HepG2 (cell line): ENCODE data around the gene ZNF189. TPM values are rescaled to one million over a fixed set of nuclear protein-coding genes. Genes with fewer than 3 reads are reported as not detected.
A peak's percentile ranks its signal among the peaks of the same experiment; 100 is the strongest.

ENCODE experiments used
- CC2D1A ChIP-seq: sonication (generic); formaldehyde crosslinking; IDR thresholded peaks from 2 replicates; pipeline ENCODE4 v1.8.1; 2023; ENCODE audit warnings: mild to moderate bottlenecking, missing genetic modification reagents
- CEBPZ ChIP-seq: IDR thresholded peaks from 2 replicates; pipeline ENCODE4 v1.6.1; 2012; ENCODE audit warnings: low read length, improper control_type of control experiment
- CHD4 ChIP-seq: fragments of 200-600 bp; sonication (generic); IDR thresholded peaks from 2 replicates; pipeline ENCODE4 v1.7.0; 2017; ENCODE audit warnings: mild to moderate bottlenecking, low read length, borderline replicate concordance
- GATAD2A ChIP-seq: IDR thresholded peaks from 2 replicates; pipeline ENCODE4 v1.6.1; 2016
- MYPOP ChIP-seq: sonication (generic); formaldehyde crosslinking; IDR thresholded peaks from 2 replicates; pipeline ENCODE4 v1.8.1; 2023; ENCODE audit warnings: mild to moderate bottlenecking, moderate library complexity, missing genetic modification reagents
- NFE2 ChIP-seq: sonication (generic); formaldehyde crosslinking; IDR thresholded peaks from 2 replicates; pipeline ENCODE4 v1.4.0; 2020; ENCODE audit warnings: missing genetic modification reagents
- PBX2 ChIP-seq: IDR thresholded peaks from 2 replicates; pipeline ENCODE4 v1.6.1; 2016; ENCODE audit warnings: control low read depth
- PCBP1 ChIP-seq: fragments of 200-400 bp; formaldehyde crosslinking; IDR thresholded peaks from 2 replicates; pipeline ENCODE4 v1.6.1; 2017; ENCODE audit warnings: mild to moderate bottlenecking, low read depth, low read length, borderline replicate concordance
- POGK ChIP-seq: sonication (generic); formaldehyde crosslinking; conservative IDR thresholded peaks from 2 replicates; pipeline ENCODE4 v1.8.0; 2022; ENCODE audit warnings: mild to moderate bottlenecking, moderate library complexity, missing genetic modification reagents
- POLR2AphosphoS2 ChIP-seq: IDR thresholded peaks from 2 replicates; pipeline ENCODE4 v1.6.1; 2011; ENCODE audit warnings: low read depth, low read length, improper control_type of control experiment
- SNAPC2 ChIP-seq: sonication (generic); formaldehyde crosslinking; IDR thresholded peaks from 2 replicates; pipeline ENCODE4 v1.8.1; 2022; ENCODE audit warnings: mild to moderate bottlenecking, missing genetic modification reagents
- SP1 ChIP-seq, 2 experiments: fragments of 450-650 bp in 1 of 2; sonication (generic) in 1 of 2; formaldehyde crosslinking in 1 of 2; IDR thresholded peaks; 2 replicates each; pipeline versions ENCODE4 v1.4.0 to v1.6.1; 2016 to 2020; ENCODE audit warnings: missing genetic modification reagents in 1 of 2
- SP5 ChIP-seq: IDR thresholded peaks from 2 replicates; pipeline ENCODE4 v1.6.1; 2016; ENCODE audit warnings: low read depth, borderline replicate concordance
- U2AF2 ChIP-seq: fragments of 200-400 bp; formaldehyde crosslinking; IDR thresholded peaks from 2 replicates; pipeline ENCODE4 v1.6.1; 2017; ENCODE audit warnings: low read depth, mild to moderate bottlenecking, low read length
- XRCC5 ChIP-seq: fragments of 200-400 bp; formaldehyde crosslinking; optimal IDR thresholded peaks from 2 replicates; pipeline ENCODE3; 2017; ENCODE audit warnings: mild to moderate bottlenecking, low read length
- ZBTB14 ChIP-seq: sonication (generic); formaldehyde crosslinking; IDR thresholded peaks from 2 replicates; pipeline ENCODE4 v1.4.0; 2020; ENCODE audit warnings: missing genetic modification reagents
- ZNF263 ChIP-seq: sonication (generic); formaldehyde crosslinking; IDR thresholded peaks from 2 replicates; pipeline ENCODE4 v1.4.0; 2020; ENCODE audit warnings: missing genetic modification reagents
- ZNF670 ChIP-seq: sonication (generic); formaldehyde crosslinking; IDR thresholded peaks from 2 replicates; pipeline ENCODE4 v1.8.0; 2022; ENCODE audit warnings: mild to moderate bottlenecking, missing genetic modification reagents, borderline replicate concordance
- ZNF672 ChIP-seq: sonication (generic); formaldehyde crosslinking; IDR thresholded peaks from 2 replicates; pipeline ENCODE4 v1.8.1; 2022; ENCODE audit warnings: missing genetic modification reagents
- ZNF709 ChIP-seq: sonication (generic); formaldehyde crosslinking; IDR thresholded peaks from 2 replicates; pipeline ENCODE4 v1.5.0; 2020; ENCODE audit warnings: mild to moderate bottlenecking, missing genetic modification reagents
- ZSCAN20 ChIP-seq: sonication (generic); formaldehyde crosslinking; IDR thresholded peaks from 2 replicates; pipeline ENCODE4 v1.4.0; 2020; ENCODE audit warnings: missing genetic modification reagents, mild to moderate bottlenecking, borderline replicate concordance
- polyA plus RNA-seq, 8 experiments: library from polyadenylated mRNA; depleted of rRNA in 3 of 8; stranded (reverse) in 7 of 8; unstranded in 1 of 8; fragments of >200 nt; fragmentation: Illumina TruSeq in 4 of 8; extraction: Trizol in 4 of 8; gene quantifications; 2 replicates each; pipeline versions ENCODE4 v1.2.1 to v1.2.3, GENCODE V29; 2011 to 2016; ENCODE audit warnings: low read depth in 4 of 8, missing spikeins in 1 of 8, mixed read lengths in 1 of 8; ENCODE audit not compliant: insufficient read depth in 1 of 8
- total RNA-seq, 5 experiments: library from RNA; depleted of rRNA; stranded (reverse); fragments of >200 nt; fragmentation: Illumina TruSeq; extraction: Trizol; gene quantifications; 2 replicates each; pipeline ENCODE4 v1.2.3, GENCODE V29; 2016; ENCODE audit warnings: low read depth in 1 of 5

Gene ZNF189
- total and polyA plus RNA-seq, 2 of the 13 experiments (the other 11 are each of a cell fraction or from before 2014, with no cell fraction given) = 8.4 to 50.0 TPM

- no peak for TF ChIP-seq CEBPZ
- TF ChIP-seq POGK (CRISPR knock-in tag) = 0 out of 2 replicates have a peak, but pooled peaks have one; percentile 46
- peak; percentile 79; the same call in 1 of the 2 replicates for TF ChIP-seq SNAPC2 (CRISPR knock-in tag)
- no peak for TF ChIP-seq CC2D1A (CRISPR knock-in tag)
- peak; percentile 16; the same call in 1 of the 2 replicates for TF ChIP-seq CHD4
- TF ChIP-seq ZSCAN20 (CRISPR knock-in tag) = no peak
- no peak for TF ChIP-seq NFE2 (CRISPR knock-in tag)
- peak; percentile 50; the same call in 1 of the 2 replicates for TF ChIP-seq ZNF263 (CRISPR knock-in tag)
- TF ChIP-seq PCBP1 = peak; percentile 75; the same call in 1 of the 2 replicates
- TF ChIP-seq GATAD2A (CRISPR knock-in tag) = peak; percentile 64
- TF ChIP-seq ZNF670 = no peak
- TF ChIP-seq SP5 (CRISPR knock-in tag) = 0 out of 2 replicates have a peak, but pooled peaks have one; percentile 29
- no peak for TF ChIP-seq U2AF2
- TF ChIP-seq ZNF672 (CRISPR knock-in tag) = no peak
- no peak for TF ChIP-seq ZBTB14
- peak; percentile 83 for TF ChIP-seq MYPOP (CRISPR knock-in tag)
- peak; percentile 94 for TF ChIP-seq POLR2AphosphoS2
- 0 out of 2 replicates have a peak, but pooled peaks have one; percentile 48 for TF ChIP-seq ZNF709 (CRISPR knock-in tag)
- TF ChIP-seq PBX2 (CRISPR knock-in tag) = 0 out of 2 replicates have a peak, but pooled peaks have one; percentile 28
- TF ChIP-seq XRCC5 = peak; percentile 82
- no peak for TF ChIP-seq SP1 (IDR thresholded peaks at IDR 0.05)
- TF ChIP-seq SP1 (CRISPR knock-in tag; IDR thresholded peaks at IDR 0.05) = peak; percentile 31; the same call in 1 of the 2 replicates
Observed at GRCh38 chr9:101398068-101398929, at the start of gene ZNF189, which contains the start of gene MRPL50 (continued).
